ENCODE measurements around the gene KLHL3. TPM values are rescaled to one million over a fixed set of nuclear protein-coding genes. Genes with fewer than 3 reads are reported as not detected.

KLHL3 gene
- total RNA-seq, 1 experiment from 2014 or later, result 16.9 TPM

- Mint-ChIP-seq H3K27me3 (ENCODE audit: unreplicated experiment) (no peaks in the 10 kb centered on the region), H3K9me3 (ENCODE audit: low read depth, unreplicated experiment) (no peaks in the 10 kb centered on the region), H3K4me1 (ENCODE audit: low read depth, unreplicated experiment) (peaks cover 10% of the 10 kb centered on the region), H3K27ac (ENCODE audit: unreplicated experiment) (no peak overlapping the region), H3K36me3 (ENCODE audit: insufficient read depth, unreplicated experiment) (no peaks in the 10 kb centered on the region), H3K4me3 (ENCODE audit: low read depth, unreplicated experiment) (no peak overlapping the region)
- intact Hi-C loops (cut with micrococcal nuclease; ENCODE audit: unreplicated experiment), result no loop called here
- no peak for DNase-seq
- no TSS peak for BruUV-seq (replicated peaks)
- no peak for TF ChIP-seq CTCF (IDR thresholded peaks at IDR 0.05; ENCODE audit: unreplicated experiment)
- CTCF ChIA-PET, result interaction anchor here (2.9 to 3.8 kb wide), 2 partner anchors 73 to 74 kb away, joined by 13 to 77 read pairs; no protein-coding TSS in a partner anchor
Observed at GRCh38 chr5:137734331-137734730, 1.6 kb downstream of the KLHL3 start.

- peaks cover 10% of the 10 kb centered on the region for H3K4me1 Mint-ChIP-seq (ENCODE audit: low read depth, unreplicated experiment)
- H3K9me3 Mint-ChIP-seq (ENCODE audit: low read depth, unreplicated experiment), result no peaks in the 10 kb centered on the region
- no peak overlapping the region for H3K27ac Mint-ChIP-seq (ENCODE audit: unreplicated experiment)
- intact Hi-C loops (cut with micrococcal nuclease; ENCODE audit: unreplicated experiment), result no loop called here
- no peak for TF ChIP-seq CTCF (IDR thresholded peaks at IDR 0.05; ENCODE audit: unreplicated experiment)
- no peak overlapping the region for H3K4me3 Mint-ChIP-seq (ENCODE audit: low read depth, unreplicated experiment)
- no peak for DNase-seq
- H3K36me3 Mint-ChIP-seq (ENCODE audit: insufficient read depth, unreplicated experiment), result no peaks in the 10 kb centered on the region
- H3K27me3 Mint-ChIP-seq (ENCODE audit: unreplicated experiment), result no peaks in the 10 kb centered on the region
- no TSS peak for BruUV-seq (replicated peaks)
- CTCF ChIA-PET, result interaction anchor here (1.9 to 2.9 kb wide), 2 partner anchors 8 to 74 kb away, joined by 10 to 13 read pairs; no protein-coding TSS in a partner anchor
Observed at GRCh38 chr5:137733922-137734321, 2.0 kb downstream of the KLHL3 start.

GRCh38 chr5:137733006-137733405, 2.9 kb downstream of the KLHL3 start:
- Mint-ChIP-seq H3K27ac (ENCODE audit: unreplicated experiment) (no peak overlapping the region), H3K4me1 (ENCODE audit: low read depth, unreplicated experiment) (peaks cover 10% of the 10 kb centered on the region), H3K36me3 (ENCODE audit: insufficient read depth, unreplicated experiment) (no peaks in the 10 kb centered on the region), H3K4me3 (ENCODE audit: low read depth, unreplicated experiment) (no peak overlapping the region), H3K27me3 (ENCODE audit: unreplicated experiment) (no peaks in the 10 kb centered on the region), H3K9me3 (ENCODE audit: low read depth, unreplicated experiment) (no peaks in the 10 kb centered on the region)
- intact Hi-C loops (cut with micrococcal nuclease; ENCODE audit: unreplicated experiment), result no loop called here
- no peak for TF ChIP-seq CTCF (IDR thresholded peaks at IDR 0.05; ENCODE audit: unreplicated experiment)
- DNase-seq, result no peak
- CTCF ChIA-PET, result interaction anchor here (1.7 to 2.9 kb wide), 3 partner anchors 9 to 104 kb away, joined by 4 to 13 read pairs (median 10); no protein-coding TSS in a partner anchor
- no TSS peak for BruUV-seq (replicated peaks)

- peaks cover 10% of the 10 kb centered on the region for H3K4me1 Mint-ChIP-seq (ENCODE audit: low read depth, unreplicated experiment)
- CTCF ChIA-PET, result interaction anchor here (0.8 to 2.9 kb wide), 3 partner anchors 11 to 73 kb away, joined by 3 to 13 read pairs (median 8); no protein-coding TSS in a partner anchor
- H3K27ac Mint-ChIP-seq (ENCODE audit: unreplicated experiment), result no peak overlapping the region
- DNase-seq, result no peak
- H3K4me3 Mint-ChIP-seq (ENCODE audit: low read depth, unreplicated experiment), result no peak overlapping the region
- no peaks in the 10 kb centered on the region for H3K36me3 Mint-ChIP-seq (ENCODE audit: insufficient read depth, unreplicated experiment)
- no peaks in the 10 kb centered on the region for H3K9me3 Mint-ChIP-seq (ENCODE audit: low read depth, unreplicated experiment)
- intact Hi-C loops (cut with micrococcal nuclease; ENCODE audit: unreplicated experiment), result no loop called here
- no TSS peak for BruUV-seq (replicated peaks)
- TF ChIP-seq CTCF (IDR thresholded peaks at IDR 0.05; ENCODE audit: unreplicated experiment), result no peak
- no peaks in the 10 kb centered on the region for H3K27me3 Mint-ChIP-seq (ENCODE audit: unreplicated experiment)
Observed at GRCh38 chr5:137731176-137731575, 4.7 kb downstream of the KLHL3 start.
